PFSK-1 (cell line): ENCODE measurements around the gene HES7.

Source experiments
- TAF1 ChIP-seq: IDR thresholded peaks from 2 replicates; pipeline ENCODE4 v1.6.1; 2012; ENCODE audit warnings: low read length, control low read depth, borderline replicate concordance; ENCODE audit not compliant: insufficient read depth
- TF ChIP-seq, protein P1 (sequence below), 2 experiments: IDR thresholded peaks; 2 replicates each; pipeline versions ENCODE4 v1.6.1 to v1.8.0; 2011 to 2012; ENCODE audit warnings: low read depth in 2 of 2, low read length in 2 of 2, control low read depth in 1 of 2, inconsistent platforms in 1 of 2, mild to moderate bottlenecking in 1 of 2, moderate library complexity in 1 of 2; ENCODE audit not compliant: insufficient read depth in 1 of 2

GRCh38 chr17:8087952-8088230 lies 36.0 kb downstream of the HES7 start:
- TF ChIP-seq TAF1, result no peak
- TF ChIP-seq, protein P1, sequence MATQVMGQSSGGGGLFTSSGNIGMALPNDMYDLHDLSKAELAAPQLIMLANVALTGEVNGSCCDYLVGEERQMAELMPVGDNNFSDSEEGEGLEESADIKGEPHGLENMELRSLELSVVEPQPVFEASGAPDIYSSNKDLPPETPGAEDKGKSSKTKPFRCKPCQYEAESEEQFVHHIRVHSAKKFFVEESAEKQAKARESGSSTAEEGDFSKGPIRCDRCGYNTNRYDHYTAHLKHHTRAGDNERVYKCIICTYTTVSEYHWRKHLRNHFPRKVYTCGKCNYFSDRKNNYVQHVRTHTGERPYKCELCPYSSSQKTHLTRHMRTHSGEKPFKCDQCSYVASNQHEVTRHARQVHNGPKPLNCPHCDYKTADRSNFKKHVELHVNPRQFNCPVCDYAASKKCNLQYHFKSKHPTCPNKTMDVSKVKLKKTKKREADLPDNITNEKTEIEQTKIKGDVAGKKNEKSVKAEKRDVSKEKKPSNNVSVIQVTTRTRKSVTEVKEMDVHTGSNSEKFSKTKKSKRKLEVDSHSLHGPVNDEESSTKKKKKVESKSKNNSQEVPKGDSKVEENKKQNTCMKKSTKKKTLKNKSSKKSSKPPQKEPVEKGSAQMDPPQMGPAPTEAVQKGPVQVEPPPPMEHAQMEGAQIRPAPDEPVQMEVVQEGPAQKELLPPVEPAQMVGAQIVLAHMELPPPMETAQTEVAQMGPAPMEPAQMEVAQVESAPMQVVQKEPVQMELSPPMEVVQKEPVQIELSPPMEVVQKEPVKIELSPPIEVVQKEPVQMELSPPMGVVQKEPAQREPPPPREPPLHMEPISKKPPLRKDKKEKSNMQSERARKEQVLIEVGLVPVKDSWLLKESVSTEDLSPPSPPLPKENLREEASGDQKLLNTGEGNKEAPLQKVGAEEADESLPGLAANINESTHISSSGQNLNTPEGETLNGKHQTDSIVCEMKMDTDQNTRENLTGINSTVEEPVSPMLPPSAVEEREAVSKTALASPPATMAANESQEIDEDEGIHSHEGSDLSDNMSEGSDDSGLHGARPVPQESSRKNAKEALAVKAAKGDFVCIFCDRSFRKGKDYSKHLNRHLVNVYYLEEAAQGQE (IDR thresholded peaks at IDR 0.05; ENCODE audit: insufficient read depth in 1 of 2, low read depth in 2 of 2, low read length in 2 of 2), result no peak
